ENCODE data around the gene FOXC1.

DNA sequence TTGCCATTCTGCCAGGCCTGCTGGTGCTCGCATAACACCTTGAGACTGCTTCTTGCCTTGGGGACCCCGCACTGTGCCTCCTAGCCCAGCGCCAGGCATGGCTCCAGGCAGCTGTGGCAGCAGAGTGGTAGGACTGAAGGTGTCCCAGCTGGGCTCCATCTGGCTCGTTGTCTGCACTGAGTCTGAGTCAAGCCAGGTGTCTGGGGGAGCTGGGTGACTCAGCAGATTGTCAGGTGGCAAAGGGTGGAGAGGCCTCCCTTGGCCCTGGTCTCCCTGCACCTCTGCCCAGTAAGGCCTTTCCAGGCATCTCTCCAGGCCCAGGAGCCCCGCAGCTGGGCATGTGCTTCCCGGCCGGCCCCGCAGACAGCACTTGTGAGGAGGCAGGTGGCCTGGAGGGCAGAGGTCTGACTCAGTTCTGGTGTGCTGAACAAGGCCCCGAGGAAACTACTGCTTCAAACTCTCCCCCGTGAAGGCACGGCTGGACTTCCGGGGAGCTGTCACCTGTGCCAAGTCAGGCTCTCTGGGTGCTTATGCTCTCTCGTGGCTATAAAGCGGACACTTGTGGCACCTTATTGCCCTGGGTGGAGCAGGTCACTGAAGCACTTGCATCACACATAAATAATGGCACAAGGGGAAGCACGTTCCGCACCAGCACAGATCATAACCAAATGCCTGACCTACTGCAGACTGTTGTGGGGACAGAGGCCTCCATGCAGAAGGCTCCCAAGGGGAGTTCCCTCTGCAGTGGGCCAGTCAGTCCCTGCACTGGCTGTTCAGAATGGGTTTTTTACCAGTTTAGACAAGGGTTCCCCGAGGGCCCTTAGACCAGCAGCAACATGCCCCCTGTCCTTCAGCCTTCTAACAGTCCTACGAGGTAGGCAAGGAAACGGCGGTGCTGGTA, 27.5 kb downstream of the FOXC1 start:
- TF ChIP-seq, protein P1, sequence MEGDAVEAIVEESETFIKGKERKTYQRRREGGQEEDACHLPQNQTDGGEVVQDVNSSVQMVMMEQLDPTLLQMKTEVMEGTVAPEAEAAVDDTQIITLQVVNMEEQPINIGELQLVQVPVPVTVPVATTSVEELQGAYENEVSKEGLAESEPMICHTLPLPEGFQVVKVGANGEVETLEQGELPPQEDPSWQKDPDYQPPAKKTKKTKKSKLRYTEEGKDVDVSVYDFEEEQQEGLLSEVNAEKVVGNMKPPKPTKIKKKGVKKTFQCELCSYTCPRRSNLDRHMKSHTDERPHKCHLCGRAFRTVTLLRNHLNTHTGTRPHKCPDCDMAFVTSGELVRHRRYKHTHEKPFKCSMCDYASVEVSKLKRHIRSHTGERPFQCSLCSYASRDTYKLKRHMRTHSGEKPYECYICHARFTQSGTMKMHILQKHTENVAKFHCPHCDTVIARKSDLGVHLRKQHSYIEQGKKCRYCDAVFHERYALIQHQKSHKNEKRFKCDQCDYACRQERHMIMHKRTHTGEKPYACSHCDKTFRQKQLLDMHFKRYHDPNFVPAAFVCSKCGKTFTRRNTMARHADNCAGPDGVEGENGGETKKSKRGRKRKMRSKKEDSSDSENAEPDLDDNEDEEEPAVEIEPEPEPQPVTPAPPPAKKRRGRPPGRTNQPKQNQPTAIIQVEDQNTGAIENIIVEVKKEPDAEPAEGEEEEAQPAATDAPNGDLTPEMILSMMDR (IDR thresholded peaks at IDR 0.05; ENCODE audit: borderline replicate concordance, extremely low read depth, low read length, poor library complexity, severe bottlenecking): no peak
- TF ChIP-seq EZH2 (IDR thresholded peaks at IDR 0.05; ENCODE audit: borderline replicate concordance, low read depth, low read length, severe bottlenecking): no peak
